GM10847 (cell line): Measurements from ENCODE around the gene PRRT3.

Experiments
- POLR2A ChIP-seq: IDR thresholded peaks from 2 replicates; pipeline ENCODE4 v1.6.1; 2011; ENCODE audit not compliant: insufficient read length; ENCODE audit errors: extremely low read depth

The PRRT3 gene

DNA sequence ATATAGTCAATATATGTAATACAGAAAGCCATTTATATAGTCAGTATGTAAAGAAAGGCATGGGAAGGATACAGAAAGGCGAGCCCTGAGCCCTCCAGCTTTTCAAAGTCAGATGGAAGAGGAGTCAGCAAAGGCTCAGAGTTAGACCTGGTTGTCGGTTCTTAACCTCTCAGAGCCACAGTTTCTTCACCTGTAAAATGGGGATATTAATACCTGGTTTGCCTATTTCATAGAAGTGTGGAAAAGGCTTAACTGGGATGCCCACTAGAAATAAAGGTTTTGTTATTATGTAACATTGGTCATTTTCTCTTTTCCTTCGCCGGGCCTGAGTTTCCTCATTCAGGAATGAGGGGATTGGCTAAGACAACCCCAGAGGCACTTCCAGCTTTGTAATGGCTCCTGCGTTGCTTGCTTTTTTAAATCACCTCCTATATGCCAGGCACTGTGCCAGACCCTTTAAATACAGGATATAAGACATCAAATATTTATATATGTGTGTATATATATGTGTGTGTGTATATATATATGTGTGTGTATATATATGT, 16.2 kb downstream of the PRRT3 start:
- no peak for TF ChIP-seq POLR2A

DNA sequence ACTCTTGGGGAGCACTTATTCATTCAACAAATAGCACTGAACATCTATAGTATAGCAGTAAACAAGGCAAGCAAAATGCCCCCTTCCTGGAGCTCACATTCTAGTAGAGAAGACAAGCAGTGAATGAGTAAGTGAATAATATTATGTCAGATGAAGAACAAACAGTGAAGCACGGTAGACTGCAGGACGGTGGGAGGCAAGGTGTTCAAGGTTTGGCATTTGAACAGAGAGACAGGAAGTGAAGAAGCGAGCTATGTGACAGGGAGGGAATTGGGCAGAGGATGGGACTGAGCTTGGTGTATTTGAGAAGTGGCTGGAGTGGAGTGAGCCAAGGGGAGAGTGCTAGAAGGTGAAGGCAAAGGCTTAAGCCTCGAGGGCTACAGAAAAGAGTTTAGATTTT, 17.2 kb downstream of the PRRT3 start:
- TF ChIP-seq POLR2A, result no peak

DNA sequence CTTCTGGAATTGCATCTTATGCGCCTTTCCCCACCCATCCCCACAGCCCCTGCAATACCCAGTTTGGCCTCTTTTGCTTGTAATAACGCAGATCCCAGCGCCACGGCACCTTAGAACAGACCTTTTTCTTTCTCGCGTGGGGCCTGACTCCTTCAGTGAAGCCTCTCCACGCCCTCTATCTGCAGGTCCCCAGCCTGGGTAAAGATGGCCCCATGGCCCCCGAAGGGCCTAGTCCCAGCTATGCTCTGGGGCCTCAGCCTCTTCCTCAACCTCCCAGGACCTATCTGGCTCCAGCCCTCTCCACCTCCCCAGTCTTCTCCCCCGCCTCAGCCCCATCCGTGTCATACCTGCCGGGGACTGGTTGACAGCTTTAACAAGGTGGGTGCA, 18.0 kb downstream of the PRRT3 start:
- no peak for TF ChIP-seq POLR2A

DNA sequence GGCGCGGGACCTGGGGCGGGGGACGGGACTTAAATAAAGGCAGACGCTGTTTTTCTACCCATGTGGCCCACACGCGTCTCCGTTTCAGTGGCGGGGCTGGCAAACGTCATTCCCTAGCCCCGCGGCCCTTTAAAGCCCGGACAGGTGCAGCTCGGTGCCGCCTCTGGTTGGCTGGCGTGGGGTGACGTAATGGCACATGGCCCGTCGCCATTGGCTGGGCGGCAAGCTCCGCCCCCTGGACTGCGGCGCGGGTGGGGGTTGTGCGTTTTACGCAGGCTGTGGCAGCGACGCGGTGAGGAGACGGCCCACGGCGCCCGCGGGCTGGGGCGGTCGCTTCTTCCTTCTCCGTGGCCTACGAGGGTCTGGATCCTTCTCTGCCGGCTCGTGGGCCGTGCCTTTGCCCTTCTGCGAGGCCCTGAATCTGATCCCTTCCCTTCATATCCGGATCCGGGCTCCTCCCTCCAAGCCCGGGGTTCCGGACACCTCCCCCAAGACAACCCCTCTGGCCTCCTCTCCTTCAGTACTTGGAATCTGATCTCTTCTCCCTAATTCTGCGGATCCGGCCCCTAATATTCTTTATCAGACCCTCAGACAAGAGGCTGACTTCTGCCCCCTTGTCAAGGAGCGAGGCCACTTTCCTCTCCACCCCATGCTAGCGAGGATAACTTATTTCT, 18.5 kb downstream of the PRRT3 start, which contains the start of gene CRELD1:
Gene CRELD1, plus strand, starts transcription at position 274 of the 674 bp plus-strand sequence. CDS start 605 bp downstream, outside the sequence.
- TF ChIP-seq POLR2A, result peak; percentile 62

DNA sequence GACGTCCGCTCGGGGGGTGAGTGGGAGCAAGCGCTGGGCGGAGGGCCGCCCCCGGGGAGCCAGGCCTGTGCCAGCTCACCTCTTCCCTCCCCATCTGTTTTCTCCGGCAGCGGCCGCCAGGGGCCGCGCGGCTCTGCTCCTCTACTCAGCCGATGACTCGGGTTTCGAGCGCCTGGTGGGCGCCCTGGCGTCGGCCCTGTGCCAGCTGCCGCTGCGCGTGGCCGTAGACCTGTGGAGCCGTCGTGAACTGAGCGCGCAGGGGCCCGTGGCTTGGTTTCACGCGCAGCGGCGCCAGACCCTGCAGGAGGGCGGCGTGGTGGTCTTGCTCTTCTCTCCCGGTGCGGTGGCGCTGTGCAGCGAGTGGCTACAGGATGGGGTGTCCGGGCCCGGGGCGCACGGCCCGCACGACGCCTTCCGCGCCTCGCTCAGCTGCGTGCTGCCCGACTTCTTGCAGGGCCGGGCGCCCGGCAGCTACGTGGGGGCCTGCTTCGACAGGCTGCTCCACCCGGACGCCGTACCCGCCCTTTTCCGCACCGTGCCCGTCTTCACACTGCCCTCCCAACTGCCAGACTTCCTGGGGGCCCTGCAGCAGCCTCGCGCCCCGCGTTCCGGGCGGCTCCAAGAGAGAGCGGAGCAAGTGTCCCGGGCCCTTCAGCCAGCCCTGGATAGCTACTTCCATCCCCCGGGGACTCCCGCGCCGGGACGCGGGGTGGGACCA, 19.2 kb downstream of the PRRT3 start:
- TF ChIP-seq POLR2A, result peak; percentile 25

DNA sequence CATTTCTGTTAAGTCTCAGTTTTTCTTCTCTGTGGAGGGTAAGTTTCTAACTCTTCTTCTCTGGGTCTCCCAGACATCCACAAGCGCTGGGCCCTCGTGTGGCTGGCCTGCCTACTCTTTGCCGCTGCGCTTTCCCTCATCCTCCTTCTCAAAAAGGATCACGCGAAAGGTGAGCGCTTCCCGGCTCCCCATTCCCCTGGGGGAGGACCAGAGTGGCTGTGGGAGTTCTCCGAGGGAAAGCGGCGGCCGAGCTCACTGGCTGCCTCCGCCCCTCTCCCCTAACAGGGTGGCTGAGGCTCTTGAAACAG, 19.7 kb downstream of the PRRT3 start:
- no peak for TF ChIP-seq POLR2A

DNA sequence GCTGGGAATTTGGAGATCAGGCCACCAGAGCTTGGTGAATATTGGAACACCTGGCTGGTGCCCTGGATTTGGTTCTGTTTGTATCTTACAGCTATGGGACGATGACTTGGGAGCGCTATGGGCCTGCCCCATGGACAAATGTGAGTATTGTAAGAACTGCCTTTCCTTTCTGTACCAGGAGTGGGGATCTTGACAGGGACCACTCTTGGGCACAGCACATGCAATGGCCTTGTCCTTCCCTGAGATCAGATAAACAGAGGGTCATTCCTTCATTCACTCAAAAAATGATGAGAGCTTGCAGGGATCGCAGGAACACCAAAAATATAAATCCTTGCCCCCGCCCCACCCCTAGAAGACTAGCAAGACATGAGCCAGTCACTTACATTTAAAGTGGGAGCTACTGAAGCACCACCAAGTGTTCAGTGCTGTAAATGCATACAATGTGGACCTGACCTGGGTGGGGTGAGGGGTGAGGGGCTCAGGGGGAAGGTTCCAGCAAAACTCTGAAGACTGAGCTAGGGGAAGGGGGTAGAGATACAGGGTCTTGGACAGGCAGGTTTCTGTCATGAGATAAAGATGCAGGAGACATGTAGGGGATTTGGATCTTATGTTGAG, 21.3 kb downstream of the PRRT3 start:
- no peak for TF ChIP-seq POLR2A

DNA sequence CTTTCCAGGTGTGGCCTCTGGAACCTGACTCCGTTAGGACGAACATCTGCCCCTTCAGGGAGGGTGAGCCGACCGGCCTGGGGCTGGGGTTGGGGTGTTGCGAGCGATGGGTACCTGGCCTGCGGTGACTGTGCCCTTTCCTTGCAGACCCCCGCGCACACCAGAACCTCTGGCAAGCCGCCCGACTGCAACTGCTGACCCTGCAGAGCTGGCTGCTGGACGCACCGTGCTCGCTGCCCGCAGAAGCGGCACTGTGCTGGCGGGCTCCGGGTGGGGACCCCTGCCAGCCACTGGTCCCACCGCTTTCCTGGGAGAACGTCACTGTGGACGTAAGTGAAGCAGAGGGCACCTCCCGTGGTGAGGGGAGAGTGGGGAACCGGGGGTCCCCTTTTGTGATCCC, 24.1 kb downstream of the PRRT3 start:
- TF ChIP-seq POLR2A, result no peak

DNA sequence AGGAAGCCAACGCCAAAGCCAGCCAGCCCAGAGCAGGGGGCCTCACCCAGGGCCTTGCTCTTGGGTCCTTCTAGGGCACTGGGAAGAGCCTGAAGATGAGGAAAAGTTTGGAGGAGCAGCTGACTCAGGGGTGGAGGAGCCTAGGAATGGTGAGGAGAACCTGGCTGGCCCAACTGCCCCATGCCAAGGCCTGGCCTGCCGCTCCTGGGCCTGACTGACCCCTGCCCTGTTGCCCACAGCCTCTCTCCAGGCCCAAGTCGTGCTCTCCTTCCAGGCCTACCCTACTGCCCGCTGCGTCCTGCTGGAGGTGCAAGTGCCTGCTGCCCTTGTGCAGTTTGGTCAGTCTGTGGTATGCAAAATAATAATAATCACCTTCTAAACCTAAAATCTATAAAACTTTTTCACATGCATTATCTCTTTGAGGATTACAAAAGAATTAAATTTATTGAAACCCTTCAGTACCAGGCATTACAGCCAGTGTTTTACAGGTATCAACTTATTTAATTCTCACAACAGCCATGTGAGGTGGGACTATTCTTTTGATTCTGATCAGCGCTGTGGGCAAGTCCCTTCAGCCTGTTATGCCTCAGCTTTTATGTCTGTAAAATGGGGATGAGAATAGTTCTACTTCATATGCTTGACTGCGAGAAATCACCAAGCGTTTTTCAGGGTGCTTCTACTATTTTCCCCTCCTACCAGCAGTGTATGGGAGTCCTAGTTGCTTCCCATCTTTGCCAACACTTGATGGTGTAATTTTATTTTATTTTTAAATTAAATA, 33.8 kb downstream of the PRRT3 start:
- no peak for TF ChIP-seq POLR2A

DNA sequence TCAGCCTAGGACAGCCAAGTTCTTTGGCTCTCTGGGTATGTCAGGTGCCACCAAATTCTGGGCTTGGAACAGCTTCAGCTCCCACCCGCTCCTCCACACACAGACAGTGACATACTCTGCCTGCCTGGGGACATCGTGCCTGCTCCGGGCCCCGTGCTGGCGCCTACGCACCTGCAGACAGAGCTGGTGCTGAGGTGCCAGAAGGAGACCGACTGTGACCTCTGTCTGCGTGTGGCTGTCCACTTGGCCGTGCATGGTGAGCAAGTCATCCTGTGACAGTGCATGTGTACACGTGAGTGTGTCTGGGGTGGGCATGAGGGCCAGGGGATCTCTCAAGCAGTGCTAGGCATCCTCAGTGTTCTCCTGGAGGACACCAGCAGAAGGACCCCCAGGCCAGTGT, 34.4 kb downstream of the PRRT3 start:
- no peak for TF ChIP-seq POLR2A

DNA sequence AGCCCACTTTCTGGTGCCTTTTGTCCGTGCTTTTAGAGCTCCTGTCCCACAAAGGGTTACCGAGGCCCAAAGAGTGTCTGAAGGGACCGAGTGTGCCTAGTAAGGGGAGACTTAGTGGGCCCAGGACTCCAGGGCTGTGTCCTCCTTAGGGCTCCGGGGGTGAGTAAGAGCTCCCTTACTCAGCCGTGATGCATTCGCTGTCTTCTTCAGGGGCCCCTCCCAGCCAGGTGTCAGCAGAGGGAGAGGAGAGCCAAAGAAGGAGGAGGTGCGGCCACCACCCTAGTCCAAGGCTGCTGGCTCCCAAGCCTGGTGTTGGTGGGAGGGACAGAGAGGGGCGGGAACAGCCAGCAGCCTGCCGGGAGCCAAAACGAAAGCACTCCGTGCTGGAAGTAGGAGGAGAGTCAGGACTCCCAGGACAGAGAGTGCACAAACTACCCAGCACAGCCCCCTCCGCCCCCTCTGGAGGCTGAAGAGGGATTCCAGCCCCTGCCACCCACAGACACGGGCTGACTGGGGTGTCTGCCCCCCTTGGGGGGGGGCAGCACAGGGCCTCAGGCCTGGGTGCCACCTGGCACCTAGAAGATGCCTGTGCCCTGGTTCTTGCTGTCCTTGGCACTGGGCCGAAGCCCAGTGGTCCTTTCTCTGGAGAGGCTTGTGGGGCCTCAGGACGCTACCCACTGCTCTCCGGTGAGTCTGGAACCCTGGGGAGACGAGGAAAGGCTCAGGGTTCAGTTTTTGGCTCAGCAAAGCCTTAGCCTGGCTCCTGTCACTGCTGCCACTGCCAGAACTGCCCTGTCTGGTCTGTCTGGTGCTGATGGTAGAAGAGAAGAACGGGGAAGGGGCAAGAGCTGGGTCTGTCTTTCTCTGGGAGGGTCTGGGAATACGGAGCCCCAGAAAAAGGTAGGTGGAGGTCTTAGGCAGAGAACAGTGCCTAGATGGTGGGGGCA, 35.2 kb downstream of the PRRT3 start, which contains the start of gene IL17RC:
Gene IL17RC, plus strand, starts transcription at position 365 of the 947 bp plus-strand sequence. Its CDS starts 218 bp downstream, at position 583.
- no peak for TF ChIP-seq POLR2A

DNA sequence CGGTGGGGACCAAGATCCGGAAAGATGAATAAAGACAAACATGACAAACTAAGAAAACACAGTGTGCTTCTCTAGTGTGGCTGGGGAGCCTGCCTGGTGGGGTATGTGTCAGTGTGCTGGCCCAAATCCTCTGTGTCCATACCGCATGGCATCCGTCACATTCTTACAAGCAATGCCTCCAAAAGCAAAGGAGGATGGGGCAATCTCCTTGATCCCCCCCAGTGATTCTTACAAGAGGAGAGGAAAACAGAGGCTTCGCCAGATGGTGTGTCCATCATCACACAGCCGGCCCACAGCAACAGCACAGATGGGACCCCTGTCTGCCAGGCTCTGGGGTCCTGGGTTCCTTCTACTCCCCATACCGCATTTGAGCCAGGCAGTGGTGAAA, 35.9 kb downstream of the PRRT3 start:
- no peak for TF ChIP-seq POLR2A

DNA sequence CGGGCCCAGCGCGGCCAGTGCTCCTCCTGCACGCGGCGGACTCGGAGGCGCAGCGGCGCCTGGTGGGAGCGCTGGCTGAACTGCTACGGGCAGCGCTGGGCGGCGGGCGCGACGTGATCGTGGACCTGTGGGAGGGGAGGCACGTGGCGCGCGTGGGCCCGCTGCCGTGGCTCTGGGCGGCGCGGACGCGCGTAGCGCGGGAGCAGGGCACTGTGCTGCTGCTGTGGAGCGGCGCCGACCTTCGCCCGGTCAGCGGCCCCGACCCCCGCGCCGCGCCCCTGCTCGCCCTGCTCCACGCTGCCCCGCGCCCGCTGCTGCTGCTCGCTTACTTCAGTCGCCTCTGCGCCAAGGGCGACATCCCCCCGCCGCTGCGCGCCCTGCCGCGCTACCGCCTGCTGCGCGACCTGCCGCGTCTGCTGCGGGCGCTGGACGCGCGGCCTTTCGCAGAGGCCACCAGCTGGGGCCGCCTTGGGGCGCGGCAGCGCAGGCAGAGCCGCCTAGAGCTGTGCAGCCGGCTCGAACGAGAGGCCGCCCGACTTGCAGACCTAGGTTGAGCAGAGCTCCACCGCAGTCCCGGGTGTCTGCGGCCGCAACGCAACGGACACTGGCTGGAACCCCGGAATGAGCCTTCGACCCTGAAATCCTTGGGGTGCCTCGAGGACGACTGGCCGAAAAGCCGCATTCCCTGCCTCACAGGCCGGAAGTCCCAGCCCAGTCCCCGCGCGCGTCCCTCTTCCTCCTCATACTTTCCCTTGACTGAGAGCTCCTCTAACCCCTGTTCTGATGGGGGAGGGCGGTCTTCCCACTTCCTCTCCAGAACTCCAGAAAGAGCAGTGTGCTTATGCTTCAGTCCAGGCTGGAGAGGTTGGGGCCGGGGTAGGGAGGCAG, 36.7 kb downstream of the PRRT3 start:
- no peak for TF ChIP-seq POLR2A

DNA sequence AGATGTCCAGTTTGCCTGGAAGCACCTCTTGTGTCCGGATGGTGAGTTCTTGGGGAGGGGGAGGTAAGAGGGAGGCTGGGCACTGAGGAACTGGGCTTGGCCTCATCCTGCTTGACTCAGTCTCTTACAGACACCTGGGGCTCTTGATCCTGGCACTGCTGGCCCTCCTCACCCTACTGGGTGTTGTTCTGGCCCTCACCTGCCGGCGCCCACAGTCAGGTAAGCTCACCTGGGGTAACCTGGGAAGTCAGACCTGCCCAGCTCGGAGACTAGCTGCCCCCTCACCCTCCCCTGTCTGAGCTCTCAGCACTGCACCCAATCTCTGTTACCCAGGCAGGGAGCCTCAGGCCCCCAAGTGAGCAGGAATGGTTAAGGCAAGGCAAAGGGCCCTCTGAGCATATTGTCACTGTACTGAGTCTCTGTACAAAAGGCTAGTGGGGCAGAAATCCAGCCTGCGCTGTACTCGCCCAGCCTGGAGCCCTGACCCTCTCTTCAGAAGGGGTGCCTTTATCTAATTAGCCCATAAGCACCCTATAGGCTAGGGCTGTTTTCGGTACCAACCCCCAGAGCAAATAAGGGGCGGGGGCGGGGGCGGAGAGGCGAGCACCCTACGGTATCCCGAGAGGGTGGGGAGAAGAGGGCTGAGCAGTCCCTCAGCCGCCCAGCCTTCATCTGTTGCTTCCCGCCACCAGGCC, 37.5 kb downstream of the PRRT3 start:
- TF ChIP-seq POLR2A, result no peak
